ENCODE results near the gene GLRA1. TPM values are rescaled to one million over a fixed set of nuclear protein-coding genes. Genes with fewer than 3 reads are reported as not detected.
A peak's percentile ranks its signal among the peaks of the same experiment; 100 is the strongest.

Gene GLRA1
- total and polyA plus RNA-seq, 2 of the 4 experiments (the other 2 are of a cell fraction): not detected

DNA sequence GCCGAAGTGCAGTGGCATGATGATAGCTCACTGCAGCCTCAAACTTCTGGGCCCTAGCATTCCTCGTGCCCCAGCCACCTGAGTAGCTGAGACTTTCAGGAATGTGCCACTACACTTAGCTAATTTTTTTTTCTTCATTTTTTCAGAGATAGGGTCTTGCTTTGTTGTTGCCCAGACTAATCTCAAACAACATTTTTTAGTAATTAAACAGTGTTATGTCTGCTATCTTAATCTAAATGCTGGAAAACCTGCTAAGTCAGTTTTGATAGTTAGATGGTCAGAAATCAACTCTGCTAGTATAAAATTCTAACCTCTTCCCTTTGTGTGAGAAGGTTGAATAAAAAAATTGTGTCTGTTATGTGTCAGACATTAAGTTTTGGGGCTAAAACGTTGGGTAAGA, 140.5 kb downstream of the GLRA1 start:
- H3K36me3 ChIP-seq (ENCODE audit: control insufficient read depth, insufficient read depth, low read length): peaks cover 14% of the 10 kb centered on the region; the same call in 1 of the 2 replicates
- H3K9me1 ChIP-seq (ENCODE audit: insufficient read depth, low read length): peaks cover 4% of the 10 kb centered on the region; the same call in 1 of the 2 replicates
- intact Hi-C loops (cut with micrococcal nuclease): no loop called here
- WGBS, 2 experiments (ENCODE audit: extremely low coverage in 2 of 2, insufficient read length in 1 of 2): no CpG with 5 or more reads among the region's 3 CpGs
- no peak overlapping the region for H4K8ac ChIP-seq (ENCODE audit: low read depth in 2 of 2, low read length in 2 of 2)
- no TSS peak for BruUV-seq (replicated peaks)
- no peak overlapping the region for H3K56ac ChIP-seq (ENCODE audit: extremely low read depth, insufficient read depth, low read length)
- no peak overlapping the region for H4K5ac ChIP-seq (ENCODE audit: low read depth, low read length)
- peaks cover 5 to 25% of the 10 kb centered on the region in 2 experiments; a peak in 3 of 4 replicates for H3K79me1 ChIP-seq (ENCODE audit: low read depth in 1 of 2, low read length in 2 of 2)
- H3K9me3 ChIP-seq (ENCODE audit: control insufficient read depth, insufficient read depth, low read length): no peaks in the 10 kb centered on the region
- no peak overlapping the region for H2BK20ac ChIP-seq (ENCODE audit: low read depth, low read length)
- H2AK9ac ChIP-seq (replicated peaks; ENCODE audit: low read depth, low read length, poor library complexity): no peak overlapping the region
- ChIA-PET POLR2A (ENCODE audit: unreplicated experiment) (no interaction called here), CTCF (no interaction called here)
- H3K4me2 ChIP-seq (ENCODE audit: low read depth, low read length): peak overlapping the region; percentile 54; the same call in 1 of the 2 replicates
- in situ Hi-C loops (cut with MboI; ENCODE audit: low sequenced_read_pairs): no loop called here
- no peak for DNase-seq
- no peak overlapping the region for H3K18ac ChIP-seq (ENCODE audit: low read depth, low read length)
- dilution Hi-C loops (cut with HindIII; ENCODE audit: low sequenced_read_pairs, unreplicated experiment): no loop called here
- no peaks in the 10 kb centered on the region for H3K27me3 ChIP-seq (ENCODE audit: control insufficient read depth, insufficient read depth, low read length)
- no peak overlapping the region for H3K9ac ChIP-seq (ENCODE audit: low read depth, low read length)
- H4K20me1 ChIP-seq (ENCODE audit: insufficient read depth, low read length): peaks cover 87% of the 10 kb centered on the region
- H2AFZ ChIP-seq (replicated peaks; ENCODE audit: low read length, poor library complexity): no peak overlapping the region
- H2BK5ac ChIP-seq (ENCODE audit: low read depth, low read length, poor library complexity, severe bottlenecking): no peak overlapping the region
- no peak overlapping the region for H3K14ac ChIP-seq (replicated peaks; ENCODE audit: low read depth, low read length)
- no peak overlapping the region for H3K23ac ChIP-seq (ENCODE audit: low read depth, low read length)
- no peak for TF ChIP-seq NFE2L2 (IDR thresholded peaks at IDR 0.05; ENCODE audit: low read depth, low read length)
- TF ChIP-seq MXI1 (IDR thresholded peaks at IDR 0.05; ENCODE audit: borderline replicate concordance, low read depth, low read length): no peak
- TF ChIP-seq USF2 (IDR thresholded peaks at IDR 0.05; ENCODE audit: low read depth, low read length): no peak
- TF ChIP-seq RFX5 (IDR thresholded peaks at IDR 0.05; ENCODE audit: low read depth, low read length): no peak
- TF ChIP-seq RAD21 (IDR thresholded peaks at IDR 0.05; ENCODE audit: low read length): no peak
- TF ChIP-seq SMC3 (IDR thresholded peaks at IDR 0.05; ENCODE audit: low read depth, low read length): no peak
- no peak for TF ChIP-seq MAZ (IDR thresholded peaks at IDR 0.05; ENCODE audit: borderline replicate concordance, low read depth, low read length)
- TF ChIP-seq MAFK (IDR thresholded peaks at IDR 0.05; ENCODE audit: low read depth, low read length): no peak
- TF ChIP-seq FOS (IDR thresholded peaks at IDR 0.05; ENCODE audit: low read depth, low read length): no peak
- TF ChIP-seq POLR2A (IDR thresholded peaks at IDR 0.05; ENCODE audit: low read depth, low read length): no peak
- TF ChIP-seq CTCF (conservative IDR thresholded peaks at IDR 0.05; ENCODE audit: low read depth, low read length): no peak
- TF ChIP-seq, protein P1, sequence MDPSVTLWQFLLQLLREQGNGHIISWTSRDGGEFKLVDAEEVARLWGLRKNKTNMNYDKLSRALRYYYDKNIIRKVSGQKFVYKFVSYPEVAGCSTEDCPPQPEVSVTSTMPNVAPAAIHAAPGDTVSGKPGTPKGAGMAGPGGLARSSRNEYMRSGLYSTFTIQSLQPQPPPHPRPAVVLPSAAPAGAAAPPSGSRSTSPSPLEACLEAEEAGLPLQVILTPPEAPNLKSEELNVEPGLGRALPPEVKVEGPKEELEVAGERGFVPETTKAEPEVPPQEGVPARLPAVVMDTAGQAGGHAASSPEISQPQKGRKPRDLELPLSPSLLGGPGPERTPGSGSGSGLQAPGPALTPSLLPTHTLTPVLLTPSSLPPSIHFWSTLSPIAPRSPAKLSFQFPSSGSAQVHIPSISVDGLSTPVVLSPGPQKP (IDR thresholded peaks at IDR 0.05; ENCODE audit: borderline replicate concordance, low read depth, low read length): no peak
- no peak overlapping the region for H2AK5ac ChIP-seq (ENCODE audit: low read depth, low read length)
- ATAC-seq (ENCODE audit: low read depth): no peak
- no peak overlapping the region for H3K4ac ChIP-seq (ENCODE audit: low read depth, low read length)
- H4K91ac ChIP-seq (ENCODE audit: insufficient read depth, low read depth, low read length): no peak overlapping the region
- no peak overlapping the region for H2BK15ac ChIP-seq (ENCODE audit: low read depth, low read length)
- H3K4me3 ChIP-seq (ENCODE audit: insufficient read depth, low read depth, low read length): no peak overlapping the region
- no peak overlapping the region for H2BK120ac ChIP-seq (ENCODE audit: low read depth, low read length)
- no peak overlapping the region for H3K27ac ChIP-seq (ENCODE audit: insufficient read depth, low read length)
- peaks cover 3% of the 10 kb centered on the region; the same call in 1 of the 2 replicates for H3K4me1 ChIP-seq (ENCODE audit: control insufficient read depth, insufficient read depth, low read length)
